ENCODE data around the gene HS1BP3.

- no peak for TF ChIP-seq POLR2AphosphoS5 (IDR thresholded peaks at IDR 0.05; ENCODE audit: insufficient read depth in 1 of 2, low read depth in 1 of 2)
- no peak for TF ChIP-seq CTCF (IDR thresholded peaks at IDR 0.05)
These were observed 79.7 kb downstream of the HS1BP3 start for GRCh38 chr2:20571231-20571630.
